DND-41 (cell line): ENCODE measurements around the gene PRPF38B.

Experiments used
- ATAC-seq: fragments of 200-7000 bp; cut with Tn5 transposase; 3 replicates; pipeline ENCODE4 v1.9.1; 2021; ENCODE audit warnings: low read depth; ENCODE audit not compliant: insufficient read depth
- DNase-seq: peaks from one replicate; pipeline ENCODE4 v3.0.0-alpha.2; 2020
- H2AFZ ChIP-seq: 2 replicates; pipeline ENCODE4 v1.6.0; 2012; ENCODE audit warnings: low read depth, low read length
- H3K27ac ChIP-seq: 2 replicates; pipeline ENCODE4 v1.5.1; 2012; ENCODE audit warnings: low read length, inconsistent platforms
- H3K27me3 ChIP-seq: fragments of 200-600 bp; sonication (generic); 2 replicates; pipeline ENCODE4 v1.6.0; 2012; ENCODE audit warnings: low read length, mild to moderate bottlenecking, inconsistent platforms; ENCODE audit not compliant: insufficient read depth, poor library complexity
- H3K36me3 ChIP-seq: 2 replicates; pipeline ENCODE4 v1.5.1; 2012; ENCODE audit warnings: low read length, inconsistent platforms; ENCODE audit not compliant: insufficient read depth
- H3K4me1 ChIP-seq: 2 replicates; pipeline ENCODE4 v1.5.1; 2012; ENCODE audit warnings: mild to moderate bottlenecking, low read length; ENCODE audit not compliant: insufficient read depth
- H3K4me2 ChIP-seq: 2 replicates; pipeline ENCODE4 v1.6.0; 2012; ENCODE audit warnings: mild to moderate bottlenecking, moderate library complexity, low read length, inconsistent platforms; ENCODE audit not compliant: insufficient read depth
- H3K4me3 ChIP-seq, 2 experiments: fragments of 200-600 bp in 1 of 2; shearing (Covaris generic) in 1 of 2; 2 replicates each; pipeline ENCODE4 v1.5.1; 2012 to 2016; ENCODE audit warnings: inconsistent platforms in 2 of 2, low read length in 2 of 2, mild to moderate bottlenecking in 2 of 2, low read depth in 1 of 2, moderate library complexity in 1 of 2
- H3K79me2 ChIP-seq: 2 replicates; pipeline ENCODE4 v1.6.0; 2012; ENCODE audit warnings: low read length, inconsistent platforms; ENCODE audit not compliant: insufficient read depth
- H3K9ac ChIP-seq: 2 replicates; pipeline ENCODE4 v1.6.0; 2012; ENCODE audit warnings: low read depth, mild to moderate bottlenecking, inconsistent platforms, low read length, moderate library complexity
- H3K9me3 ChIP-seq: 2 replicates; pipeline ENCODE4 v1.5.1; 2012; ENCODE audit warnings: low read length, moderate library complexity, mild to moderate bottlenecking, inconsistent platforms; ENCODE audit not compliant: insufficient read depth, severe bottlenecking
- H4K20me1 ChIP-seq: 2 replicates; pipeline ENCODE4 v1.6.0; 2012; ENCODE audit warnings: low read length; ENCODE audit not compliant: insufficient read depth
- EZH2 ChIP-seq: IDR thresholded peaks from 3 replicates; pipeline ENCODE4 v1.6.1; 2012; ENCODE audit warnings: borderline replicate concordance, low read depth, mild to moderate bottlenecking, moderate library complexity, low read length, inconsistent platforms; ENCODE audit not compliant: severe bottlenecking
- TF ChIP-seq, protein P1 (sequence below): IDR thresholded peaks from 2 replicates; pipeline ENCODE4 v1.5.1; 2012; ENCODE audit warnings: borderline replicate concordance, low read length, moderate library complexity, mild to moderate bottlenecking; ENCODE audit not compliant: poor library complexity, severe bottlenecking; ENCODE audit errors: extremely low read depth

PRPF38B gene

DNA sequence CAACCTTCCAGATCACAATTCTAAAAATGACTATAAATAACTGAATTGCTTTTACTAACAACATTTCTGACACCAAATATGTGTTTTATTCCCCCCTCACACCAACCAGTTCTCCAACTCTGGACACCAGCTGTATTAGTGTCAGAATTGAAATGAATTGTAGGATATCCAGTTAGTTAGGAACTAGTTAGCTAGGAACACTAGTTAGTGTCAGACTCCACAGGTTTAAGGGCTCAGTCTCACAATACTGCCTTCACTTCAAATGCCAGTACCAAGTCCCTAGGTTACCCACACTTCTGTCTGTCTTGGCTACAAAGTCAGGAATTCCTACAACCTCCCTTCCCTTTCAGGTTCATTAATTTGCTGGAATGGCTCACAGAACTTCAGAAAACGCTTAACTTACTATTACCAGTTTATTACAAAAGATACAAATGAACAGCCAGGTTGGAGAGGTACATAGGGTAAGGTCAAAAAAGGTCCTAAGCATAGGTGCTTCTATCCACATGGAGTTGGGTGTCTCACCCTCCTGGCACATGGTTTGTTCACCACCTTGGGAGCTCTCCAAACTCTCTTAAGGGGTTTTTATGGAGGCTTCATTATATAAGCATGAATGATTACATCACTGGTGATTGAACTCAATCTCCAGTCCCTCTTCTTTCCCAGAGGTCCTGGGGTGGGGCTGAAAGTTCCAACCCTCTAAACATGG lies 58.5 kb downstream of the PRPF38B start:
- H3K27me3 ChIP-seq, result no peaks in the 10 kb centered on the region
- H3K4me3 ChIP-seq, result no peak overlapping the region
- no peak for DNase-seq
- ATAC-seq, result no peak
- H3K4me2 ChIP-seq, result 0 out of 2 replicates have a peak overlapping the region, but pooled peaks have one; percentile 15
- peaks cover 46% of the 10 kb centered on the region for H3K79me2 ChIP-seq
- peaks cover 32% of the 10 kb centered on the region for H3K4me1 ChIP-seq
- no peaks in the 10 kb centered on the region for H3K9me3 ChIP-seq
- H3K36me3 ChIP-seq, result peaks cover 34% of the 10 kb centered on the region
- no peak overlapping the region for H3K27ac ChIP-seq
- TF ChIP-seq, protein P1, sequence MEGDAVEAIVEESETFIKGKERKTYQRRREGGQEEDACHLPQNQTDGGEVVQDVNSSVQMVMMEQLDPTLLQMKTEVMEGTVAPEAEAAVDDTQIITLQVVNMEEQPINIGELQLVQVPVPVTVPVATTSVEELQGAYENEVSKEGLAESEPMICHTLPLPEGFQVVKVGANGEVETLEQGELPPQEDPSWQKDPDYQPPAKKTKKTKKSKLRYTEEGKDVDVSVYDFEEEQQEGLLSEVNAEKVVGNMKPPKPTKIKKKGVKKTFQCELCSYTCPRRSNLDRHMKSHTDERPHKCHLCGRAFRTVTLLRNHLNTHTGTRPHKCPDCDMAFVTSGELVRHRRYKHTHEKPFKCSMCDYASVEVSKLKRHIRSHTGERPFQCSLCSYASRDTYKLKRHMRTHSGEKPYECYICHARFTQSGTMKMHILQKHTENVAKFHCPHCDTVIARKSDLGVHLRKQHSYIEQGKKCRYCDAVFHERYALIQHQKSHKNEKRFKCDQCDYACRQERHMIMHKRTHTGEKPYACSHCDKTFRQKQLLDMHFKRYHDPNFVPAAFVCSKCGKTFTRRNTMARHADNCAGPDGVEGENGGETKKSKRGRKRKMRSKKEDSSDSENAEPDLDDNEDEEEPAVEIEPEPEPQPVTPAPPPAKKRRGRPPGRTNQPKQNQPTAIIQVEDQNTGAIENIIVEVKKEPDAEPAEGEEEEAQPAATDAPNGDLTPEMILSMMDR, result no peak
- no peak for TF ChIP-seq EZH2
- H3K9ac ChIP-seq, result no peak overlapping the region
- no peak overlapping the region for H2AFZ ChIP-seq
- H4K20me1 ChIP-seq, result peaks cover 11% of the 10 kb centered on the region; the same call in 1 of the 2 replicates
